ENCODE measurements around the gene ALK.

Gene ALK

GRCh38 chr2:29660201-29660600, 261.2 kb downstream of the ALK start:
- no peak overlapping the region for H2AFZ ChIP-seq (ENCODE audit: low read depth, low read length)
- no peak overlapping the region for H3K4me2 ChIP-seq (ENCODE audit: low read length)
- no peaks in the 10 kb centered on the region for H3K36me3 ChIP-seq (replicated peaks; ENCODE audit: low read depth, low read length)
- TF ChIP-seq CTCF (IDR thresholded peaks at IDR 0.05; ENCODE audit: low read depth, low read length) (no peak), EZH2phosphoT487 (IDR thresholded peaks at IDR 0.05; ENCODE audit: low read depth) (no peak)
- H4K20me1 ChIP-seq (ENCODE audit: insufficient read depth, low read length) = no peaks in the 10 kb centered on the region
- H3K27me3 ChIP-seq (ENCODE audit: low read depth, low read length) = peaks cover 28% of the 10 kb centered on the region
- H3K79me2 ChIP-seq (ENCODE audit: low read length) = no peaks in the 10 kb centered on the region
- no peak overlapping the region for H3K4me3 ChIP-seq (ENCODE audit: low read length)
- H3K4me1 ChIP-seq (ENCODE audit: low read length) = no peaks in the 10 kb centered on the region
- no peaks in the 10 kb centered on the region for H3K9me3 ChIP-seq (ENCODE audit: insufficient read depth, low read length)
- no peak overlapping the region for H3K27ac ChIP-seq (ENCODE audit: low read length)
- no peak overlapping the region for H3K9ac ChIP-seq (ENCODE audit: low read length)

GRCh38 chr2:29659178-29659577, 262.2 kb downstream of the ALK start:
- Histone ChIP-seq H3K36me3 (replicated peaks; ENCODE audit: low read depth, low read length) (no peaks in the 10 kb centered on the region), H3K4me2 (ENCODE audit: low read length) (no peak overlapping the region), H3K27me3 (ENCODE audit: low read depth, low read length) (peaks cover 28% of the 10 kb centered on the region), H3K79me2 (ENCODE audit: low read length) (no peaks in the 10 kb centered on the region), H3K4me1 (ENCODE audit: low read length) (no peaks in the 10 kb centered on the region), H3K9ac (ENCODE audit: low read length) (no peak overlapping the region), H4K20me1 (ENCODE audit: insufficient read depth, low read length) (no peaks in the 10 kb centered on the region), H3K4me3 (ENCODE audit: low read length) (no peak overlapping the region), H3K9me3 (ENCODE audit: insufficient read depth, low read length) (no peaks in the 10 kb centered on the region), H3K27ac (ENCODE audit: low read length) (no peak overlapping the region), H2AFZ (ENCODE audit: low read depth, low read length) (no peak overlapping the region)
- TF ChIP-seq EZH2phosphoT487 (IDR thresholded peaks at IDR 0.05; ENCODE audit: low read depth) (no peak), CTCF (IDR thresholded peaks at IDR 0.05; ENCODE audit: low read depth, low read length) (no peak)

- Histone ChIP-seq H3K4me2 (ENCODE audit: low read length) (no peak overlapping the region), H3K27ac (ENCODE audit: low read length) (no peak overlapping the region), H3K36me3 (replicated peaks; ENCODE audit: low read depth, low read length) (no peaks in the 10 kb centered on the region), H3K27me3 (ENCODE audit: low read depth, low read length) (peaks cover 28% of the 10 kb centered on the region), H4K20me1 (ENCODE audit: insufficient read depth, low read length) (no peaks in the 10 kb centered on the region), H3K79me2 (ENCODE audit: low read length) (no peaks in the 10 kb centered on the region), H2AFZ (ENCODE audit: low read depth, low read length) (no peak overlapping the region), H3K4me3 (ENCODE audit: low read length) (no peak overlapping the region), H3K4me1 (ENCODE audit: low read length) (no peaks in the 10 kb centered on the region), H3K9me3 (ENCODE audit: insufficient read depth, low read length) (no peaks in the 10 kb centered on the region), H3K9ac (ENCODE audit: low read length) (no peak overlapping the region)
- TF ChIP-seq CTCF (IDR thresholded peaks at IDR 0.05; ENCODE audit: low read depth, low read length) (no peak), EZH2phosphoT487 (IDR thresholded peaks at IDR 0.05; ENCODE audit: low read depth) (no peak)
These were observed 263.7 kb downstream of the ALK start for GRCh38 chr2:29657674-29658073.

GRCh38 chr2:29655391-29656086, 265.8 kb downstream of the ALK start:
- H3K9ac ChIP-seq (ENCODE audit: low read length) = no peak overlapping the region
- TF ChIP-seq EZH2phosphoT487 (IDR thresholded peaks at IDR 0.05; ENCODE audit: low read depth) (no peak), CTCF (IDR thresholded peaks at IDR 0.05; ENCODE audit: low read depth, low read length) (no peak)
- H3K4me2 ChIP-seq (ENCODE audit: low read length) = no peak overlapping the region
- H3K79me2 ChIP-seq (ENCODE audit: low read length) = no peaks in the 10 kb centered on the region
- no peak overlapping the region for H3K27ac ChIP-seq (ENCODE audit: low read length)
- H3K27me3 ChIP-seq (ENCODE audit: low read depth, low read length) = peaks cover 22% of the 10 kb centered on the region
- no peak overlapping the region for H3K4me3 ChIP-seq (ENCODE audit: low read length)
- no peaks in the 10 kb centered on the region for H3K4me1 ChIP-seq (ENCODE audit: low read length)
- no peaks in the 10 kb centered on the region for H4K20me1 ChIP-seq (ENCODE audit: insufficient read depth, low read length)
- no peak overlapping the region for H2AFZ ChIP-seq (ENCODE audit: low read depth, low read length)
- H3K9me3 ChIP-seq (ENCODE audit: insufficient read depth, low read length) = no peaks in the 10 kb centered on the region
- no peaks in the 10 kb centered on the region for H3K36me3 ChIP-seq (replicated peaks; ENCODE audit: low read depth, low read length)
